Measurements from ENCODE around the gene PLCZ1. TPM values are rescaled to one million over a fixed set of nuclear protein-coding genes. Genes with fewer than 3 reads are reported as not detected.
"Not testable (repeated sequence)": the region's sequence is repeated elsewhere in the genome, so short reads cannot be mapped to it uniquely, and the experiment has no call there.

Gene PLCZ1, protein sequence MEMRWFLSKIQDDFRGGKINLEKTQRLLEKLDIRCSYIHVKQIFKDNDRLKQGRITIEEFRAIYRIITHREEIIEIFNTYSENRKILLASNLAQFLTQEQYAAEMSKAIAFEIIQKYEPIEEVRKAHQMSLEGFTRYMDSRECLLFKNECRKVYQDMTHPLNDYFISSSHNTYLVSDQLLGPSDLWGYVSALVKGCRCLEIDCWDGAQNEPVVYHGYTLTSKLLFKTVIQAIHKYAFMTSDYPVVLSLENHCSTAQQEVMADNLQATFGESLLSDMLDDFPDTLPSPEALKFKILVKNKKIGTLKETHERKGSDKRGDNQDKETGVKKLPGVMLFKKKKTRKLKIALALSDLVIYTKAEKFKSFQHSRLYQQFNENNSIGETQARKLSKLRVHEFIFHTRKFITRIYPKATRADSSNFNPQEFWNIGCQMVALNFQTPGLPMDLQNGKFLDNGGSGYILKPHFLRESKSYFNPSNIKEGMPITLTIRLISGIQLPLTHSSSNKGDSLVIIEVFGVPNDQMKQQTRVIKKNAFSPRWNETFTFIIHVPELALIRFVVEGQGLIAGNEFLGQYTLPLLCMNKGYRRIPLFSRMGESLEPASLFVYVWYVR
- not detected for total RNA-seq

DNA sequence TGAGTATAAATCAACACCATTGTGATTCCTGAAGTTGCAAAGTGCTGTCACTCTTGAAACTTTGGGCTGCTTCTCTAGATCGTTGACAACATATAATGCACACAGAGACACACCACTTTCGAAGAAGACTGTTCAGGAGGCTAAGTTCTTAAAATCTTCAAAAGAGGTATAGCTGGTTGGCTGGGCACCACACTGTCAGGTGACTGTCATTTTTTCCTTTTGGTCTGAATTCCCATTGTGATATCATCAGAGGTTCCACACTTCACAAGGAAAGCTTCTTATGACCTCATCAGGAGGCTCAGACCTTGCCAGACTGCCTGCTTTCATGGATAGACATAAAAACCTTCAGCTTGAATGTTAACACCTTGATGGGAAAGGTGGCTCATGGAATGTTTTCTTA, at the start of gene PLCZ1, which contains the start of gene CAPZA3:
PLCZ1 (minus strand) TSS at position 194 of the 400 bp plus-strand sequence. CDS start 641 bp downstream, outside the sequence.
CAPZA3 (plus strand) TSS at position 301 of the 400 bp plus-strand sequence. CDS start 150 bp downstream, outside the sequence.
- no peak for TF ChIP-seq POLR2A (IDR thresholded peaks at IDR 0.05)
- no peak for TF ChIP-seq POLR2AphosphoS5 (IDR thresholded peaks at IDR 0.05)
- TF ChIP-seq, protein P1, sequence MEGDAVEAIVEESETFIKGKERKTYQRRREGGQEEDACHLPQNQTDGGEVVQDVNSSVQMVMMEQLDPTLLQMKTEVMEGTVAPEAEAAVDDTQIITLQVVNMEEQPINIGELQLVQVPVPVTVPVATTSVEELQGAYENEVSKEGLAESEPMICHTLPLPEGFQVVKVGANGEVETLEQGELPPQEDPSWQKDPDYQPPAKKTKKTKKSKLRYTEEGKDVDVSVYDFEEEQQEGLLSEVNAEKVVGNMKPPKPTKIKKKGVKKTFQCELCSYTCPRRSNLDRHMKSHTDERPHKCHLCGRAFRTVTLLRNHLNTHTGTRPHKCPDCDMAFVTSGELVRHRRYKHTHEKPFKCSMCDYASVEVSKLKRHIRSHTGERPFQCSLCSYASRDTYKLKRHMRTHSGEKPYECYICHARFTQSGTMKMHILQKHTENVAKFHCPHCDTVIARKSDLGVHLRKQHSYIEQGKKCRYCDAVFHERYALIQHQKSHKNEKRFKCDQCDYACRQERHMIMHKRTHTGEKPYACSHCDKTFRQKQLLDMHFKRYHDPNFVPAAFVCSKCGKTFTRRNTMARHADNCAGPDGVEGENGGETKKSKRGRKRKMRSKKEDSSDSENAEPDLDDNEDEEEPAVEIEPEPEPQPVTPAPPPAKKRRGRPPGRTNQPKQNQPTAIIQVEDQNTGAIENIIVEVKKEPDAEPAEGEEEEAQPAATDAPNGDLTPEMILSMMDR (IDR thresholded peaks at IDR 0.05), result no peak
- Histone ChIP-seq H3K9me3 (peaks cover 6 to 14% of the 10 kb centered on the region in 2 donors), H3K4me1 (no peaks in the 10 kb centered on the region), H3K27me3 (no peaks in the 10 kb centered on the region), H3K27ac (no peak within 1 kb of the TSS), H3K36me3 (no peaks in the 10 kb centered on the region), H3K4me3 (no peak within 1 kb of the TSS)
- DNase-seq (ENCODE audit: low spot score in 2 of 2), result no peak
- intact Hi-C loops (cut with DNase I; ENCODE audit: low total_unique reads), result no loop called here

DNA sequence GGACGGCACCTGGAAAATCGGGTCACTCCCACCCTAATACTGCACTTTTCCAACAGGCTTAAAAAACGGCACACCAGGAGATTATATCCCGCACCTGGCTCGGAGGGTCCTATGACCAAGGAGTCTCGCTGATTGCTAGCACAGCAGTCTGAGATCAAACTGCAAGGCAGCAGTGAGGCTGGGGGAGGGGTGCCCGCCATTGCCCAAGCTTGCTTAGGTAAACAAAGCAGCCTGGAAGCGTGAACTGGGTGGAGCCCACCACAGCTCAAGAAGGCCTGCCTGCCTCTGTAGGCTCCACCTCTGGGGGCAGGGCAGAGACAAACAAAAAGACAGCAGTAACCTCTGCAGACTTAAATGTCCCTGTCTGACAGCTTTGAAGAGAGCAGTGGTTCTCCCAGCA, 47.7 kb upstream of the PLCZ1 start:
- H3K27ac ChIP-seq; H3K4me3 ChIP-seq; H3K36me3 ChIP-seq; DNase-seq (ENCODE audit: low spot score in 2 of 2); H3K4me1 ChIP-seq; intact Hi-C loops (cut with DNase I; ENCODE audit: low total_unique reads); H3K27me3 ChIP-seq: not testable (repeated sequence)
- H3K9me3 ChIP-seq, result peaks cover 6 to 12% of the 10 kb centered on the region in 2 donors

DNA sequence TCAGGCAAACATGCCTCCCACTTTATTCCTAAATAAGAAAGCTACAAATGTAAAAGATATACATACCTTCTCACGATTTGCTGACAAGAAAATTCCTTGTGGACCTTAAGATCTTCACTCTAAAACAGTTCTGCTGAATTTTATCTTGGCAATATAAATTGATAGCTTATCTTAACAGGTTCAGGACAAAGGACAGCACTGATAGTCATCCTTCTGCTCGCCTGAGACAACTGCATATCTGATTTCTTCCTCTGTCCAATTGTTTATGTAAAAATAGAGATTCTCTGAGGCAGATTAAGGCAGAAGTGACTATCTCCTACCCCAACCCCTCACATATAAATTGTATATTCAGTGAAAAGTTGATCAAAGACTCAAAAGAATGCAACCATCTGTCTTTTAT, 45.0 kb upstream of the PLCZ1 start:
- H3K36me3 ChIP-seq, result no peaks in the 10 kb centered on the region
- no peak overlapping the region for H3K4me3 ChIP-seq
- no peak overlapping the region for H3K27ac ChIP-seq
- H3K4me1 ChIP-seq, result no peaks in the 10 kb centered on the region
- intact Hi-C loops (cut with DNase I; ENCODE audit: low total_unique reads), result no loop called here
- H3K27me3 ChIP-seq, result no peaks in the 10 kb centered on the region
- DNase-seq (ENCODE audit: low spot score in 2 of 2), result no peak
- TF ChIP-seq POLR2A (IDR thresholded peaks at IDR 0.05) (no peak), POLR2AphosphoS5 (IDR thresholded peaks at IDR 0.05) (no peak)
- TF ChIP-seq, protein P1 (IDR thresholded peaks at IDR 0.05), result no peak
- H3K9me3 ChIP-seq, result peaks cover 6 to 18% of the 10 kb centered on the region in 2 donors

DNA sequence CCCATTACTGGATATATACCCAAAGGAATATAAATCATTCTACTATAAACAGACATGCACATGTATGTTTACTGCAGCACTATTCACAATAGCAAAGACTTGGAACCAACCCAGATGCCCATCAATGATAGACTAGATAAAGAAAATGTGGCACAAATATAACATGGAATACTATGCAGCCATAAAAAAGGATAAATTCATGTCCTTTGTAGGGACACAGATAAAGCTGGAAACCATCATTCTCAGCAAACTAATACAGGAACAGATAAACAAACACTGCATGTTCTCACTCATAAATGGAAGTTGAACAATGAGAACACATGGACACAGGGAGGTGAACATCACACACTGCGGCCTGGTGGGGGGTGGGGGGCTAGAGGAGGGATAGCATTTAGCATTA, 28.7 kb upstream of the PLCZ1 start:
- H3K4me1 ChIP-seq; H3K4me3 ChIP-seq; DNase-seq (ENCODE audit: low spot score in 2 of 2); H3K27me3 ChIP-seq; intact Hi-C loops (cut with DNase I; ENCODE audit: low total_unique reads); H3K36me3 ChIP-seq; H3K27ac ChIP-seq: not testable (repeated sequence)
- H3K9me3 ChIP-seq, result peaks cover 4 to 20% of the 10 kb centered on the region in 2 donors

DNA sequence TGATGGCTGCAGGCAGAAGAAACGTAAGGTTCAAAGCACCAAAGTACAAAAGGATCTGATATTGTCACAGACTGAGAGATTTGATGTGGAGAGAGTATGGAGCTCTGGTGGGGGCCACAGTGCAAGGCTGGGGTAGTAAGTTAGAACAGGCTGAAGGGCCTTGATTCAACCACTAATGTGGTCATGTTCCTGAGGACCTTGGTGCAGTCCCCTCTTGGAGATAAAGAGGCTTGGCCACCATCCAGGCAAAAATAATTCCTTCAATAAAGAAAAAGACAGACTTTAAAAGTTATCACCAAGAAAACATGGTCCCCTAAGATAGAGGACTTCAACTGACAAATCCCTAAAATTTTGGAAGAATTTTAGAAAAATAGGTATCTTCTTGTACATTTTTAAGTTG, 17.5 kb upstream of the PLCZ1 start:
- no peak for TF ChIP-seq POLR2A (IDR thresholded peaks at IDR 0.05)
- TF ChIP-seq, protein P1 (IDR thresholded peaks at IDR 0.05), result no peak
- no peak for TF ChIP-seq POLR2AphosphoS5 (IDR thresholded peaks at IDR 0.05)
- intact Hi-C loops (cut with DNase I; ENCODE audit: low total_unique reads), result no loop called here
- DNase-seq (ENCODE audit: low spot score in 2 of 2), result no peak

DNA sequence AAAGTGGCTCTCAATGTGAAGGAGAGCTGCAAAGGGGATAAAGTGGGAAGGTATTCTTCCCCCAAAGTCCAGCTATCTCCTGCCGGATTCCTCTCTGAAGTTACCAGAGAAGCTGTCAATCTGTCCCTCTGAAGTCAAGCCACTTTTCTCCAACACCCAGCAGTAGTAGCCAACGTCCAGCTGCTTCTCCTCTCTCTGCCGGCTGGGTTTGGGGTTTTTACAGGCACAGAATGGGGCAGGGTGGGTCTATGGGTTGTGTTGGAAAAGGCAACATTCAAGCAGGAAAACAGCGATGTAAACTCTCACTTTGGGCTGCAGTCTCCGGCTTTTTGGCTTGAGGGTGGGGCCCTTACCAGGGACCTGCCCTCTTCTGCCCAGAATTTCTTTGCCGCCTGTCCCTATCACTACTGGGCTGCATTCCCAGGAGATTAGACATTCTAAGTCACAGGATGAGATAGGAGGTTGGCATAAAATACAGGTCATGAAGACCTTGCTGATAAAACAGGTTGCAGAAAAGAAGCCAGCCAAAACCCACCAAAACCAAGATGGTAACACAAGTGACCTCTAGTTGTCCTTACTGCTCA, 16.4 kb upstream of the PLCZ1 start:
- intact Hi-C loops (cut with DNase I; ENCODE audit: low total_unique reads), result no loop called here
- Histone ChIP-seq H3K4me1 (no peaks in the 10 kb centered on the region), H3K27me3 (no peaks in the 10 kb centered on the region), H3K9me3 (no peaks in the 10 kb centered on the region), H3K4me3 (no peak overlapping the region), H3K36me3 (no peaks in the 10 kb centered on the region), H3K27ac (no peak overlapping the region)
- TF ChIP-seq POLR2AphosphoS5 (IDR thresholded peaks at IDR 0.05) (no peak), POLR2A (IDR thresholded peaks at IDR 0.05) (no peak)
- TF ChIP-seq, protein P1 (IDR thresholded peaks at IDR 0.05), result no peak
- no peak for DNase-seq (ENCODE audit: low spot score in 2 of 2)

More for the DNA sequence above, 17.5 kb upstream of the PLCZ1 start:
- no peak overlapping the region for H3K4me3 ChIP-seq
- H3K9me3 ChIP-seq, result no peaks in the 10 kb centered on the region
- no peaks in the 10 kb centered on the region for H3K36me3 ChIP-seq
- H3K27ac ChIP-seq, result no peak overlapping the region
- no peaks in the 10 kb centered on the region for H3K4me1 ChIP-seq
- no peaks in the 10 kb centered on the region for H3K27me3 ChIP-seq

Measured in breast epithelium (tissue), 4 donors.